ENCODE results near the gene WNT16. TPM values are rescaled to one million over a fixed set of nuclear protein-coding genes. Genes with fewer than 3 reads are reported as not detected.

Gene WNT16
- total RNA-seq, 1 donor from 2014 or later = 0.49 TPM

GRCh38 chr7:121334376-121334775 lies 5.6 kb downstream of the WNT16 start:
- TF ChIP-seq CTCF (IDR thresholded peaks at IDR 0.05; ENCODE audit: unreplicated experiment) = no peak
- Mint-ChIP-seq H3K4me3 (no peak overlapping the region), H3K27me3 (ENCODE audit: low read depth) (peaks cover 44% of the 10 kb centered on the region), H3K36me3 (no peaks in the 10 kb centered on the region), H3K27ac (no peak overlapping the region), H3K4me1 (peaks cover 24% of the 10 kb centered on the region), H3K9me3 (no peaks in the 10 kb centered on the region)
- DNase-seq (ENCODE audit: low spot score in 2 of 2, unreplicated experiment in 2 of 2) = no peak

DNA sequence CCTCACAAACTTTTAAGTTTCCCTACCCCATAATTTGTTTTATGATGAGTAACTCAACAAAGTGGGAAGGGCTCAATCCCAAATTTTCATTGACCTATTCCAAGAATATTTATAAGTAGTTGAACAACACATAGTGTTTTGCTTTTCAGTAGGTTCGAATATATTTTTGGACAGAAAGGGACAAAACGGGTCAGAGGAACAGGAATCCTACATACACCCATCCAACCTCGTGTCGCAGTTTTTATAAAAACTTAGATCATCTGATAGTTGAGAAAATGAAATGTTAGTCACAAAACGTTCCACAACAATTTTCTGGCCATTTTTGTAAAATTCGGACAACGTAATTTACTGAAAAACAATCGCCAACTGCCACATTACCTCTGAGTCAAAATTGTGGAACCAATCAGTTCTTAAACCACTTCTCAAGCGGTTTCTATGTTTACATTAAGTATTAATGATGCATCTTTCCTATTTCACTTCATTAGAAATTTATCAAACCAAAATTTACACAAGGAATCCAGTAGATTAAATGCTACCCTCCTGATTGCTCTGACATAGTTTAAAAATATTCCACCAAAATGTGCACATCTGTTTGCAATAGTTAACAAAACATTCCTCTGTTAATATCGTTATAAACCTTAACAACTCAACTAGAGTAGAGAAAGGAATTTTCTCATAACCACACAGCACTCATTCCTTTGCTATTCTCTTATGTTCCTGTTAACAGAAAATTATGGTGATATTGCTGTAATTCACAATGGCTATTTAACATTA lies 6.3 kb downstream of the WNT16 start:
- Mint-ChIP-seq H3K27ac (no peak overlapping the region), H3K9me3 (no peaks in the 10 kb centered on the region), H3K4me3 (no peak overlapping the region), H3K27me3 (ENCODE audit: low read depth) (peaks cover 37% of the 10 kb centered on the region), H3K4me1 (peaks cover 17% of the 10 kb centered on the region), H3K36me3 (no peaks in the 10 kb centered on the region)
- DNase-seq (ENCODE audit: low spot score in 2 of 2, unreplicated experiment in 2 of 2) = no peak
- TF ChIP-seq CTCF (IDR thresholded peaks at IDR 0.05; ENCODE audit: unreplicated experiment) = no peak

DNA sequence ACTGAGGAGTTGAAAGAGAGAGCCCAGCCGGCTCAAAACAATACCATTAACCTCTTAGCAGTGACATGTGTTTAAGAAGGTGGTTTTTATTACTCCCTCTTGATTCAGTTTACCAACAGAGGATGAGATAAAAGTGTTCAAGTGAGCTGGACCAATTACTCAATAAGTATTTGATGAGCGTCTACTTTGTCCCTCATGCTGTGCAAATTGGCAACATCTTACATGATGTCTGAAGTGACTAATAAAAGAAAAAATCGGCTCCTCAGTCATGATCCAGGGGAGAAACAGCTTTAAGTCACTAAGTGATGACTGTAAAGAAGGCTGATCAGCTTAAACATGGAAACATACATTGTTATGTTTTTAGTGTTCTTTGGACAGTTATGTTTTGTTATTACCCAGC lies 7.8 kb downstream of the WNT16 start:
- TF ChIP-seq CTCF (IDR thresholded peaks at IDR 0.05; ENCODE audit: unreplicated experiment) = no peak
- Mint-ChIP-seq H3K9me3 (no peaks in the 10 kb centered on the region), H3K27ac (no peak overlapping the region), H3K4me1 (peaks cover 12% of the 10 kb centered on the region), H3K36me3 (no peaks in the 10 kb centered on the region), H3K4me3 (no peak overlapping the region), H3K27me3 (ENCODE audit: low read depth) (peaks cover 23% of the 10 kb centered on the region)
- no peak for DNase-seq (ENCODE audit: low spot score in 2 of 2, unreplicated experiment in 2 of 2)

GRCh38 chr7:121337398-121337797 lies 8.6 kb downstream of the WNT16 start:
- H3K4me1 Mint-ChIP-seq = peaks cover 15% of the 10 kb centered on the region
- H3K4me3 Mint-ChIP-seq = no peak overlapping the region
- no peaks in the 10 kb centered on the region for H3K9me3 Mint-ChIP-seq
- no peak overlapping the region for H3K27ac Mint-ChIP-seq
- H3K36me3 Mint-ChIP-seq = no peaks in the 10 kb centered on the region
- H3K27me3 Mint-ChIP-seq (ENCODE audit: low read depth) = peaks cover 16% of the 10 kb centered on the region
- no peak for TF ChIP-seq CTCF (IDR thresholded peaks at IDR 0.05; ENCODE audit: unreplicated experiment)
- no peak for DNase-seq (ENCODE audit: low spot score in 2 of 2, unreplicated experiment in 2 of 2)

- no peak for TF ChIP-seq CTCF (IDR thresholded peaks at IDR 0.05; ENCODE audit: unreplicated experiment)
- Mint-ChIP-seq H3K9me3 (no peaks in the 10 kb centered on the region), H3K4me3 (no peak overlapping the region), H3K27me3 (ENCODE audit: low read depth) (peaks cover 13% of the 10 kb centered on the region), H3K27ac (no peak overlapping the region), H3K36me3 (no peaks in the 10 kb centered on the region), H3K4me1 (peaks cover 19% of the 10 kb centered on the region)
- DNase-seq (ENCODE audit: low spot score in 2 of 2, unreplicated experiment in 2 of 2) = no peak
These were observed 10.3 kb downstream of the WNT16 start for GRCh38 chr7:121339082-121339481.

Measured in mesothelial cell of epicardium (in vitro differentiated cells).